ENCODE results near the gene FBXW4.

FBXW4 gene

DNA sequence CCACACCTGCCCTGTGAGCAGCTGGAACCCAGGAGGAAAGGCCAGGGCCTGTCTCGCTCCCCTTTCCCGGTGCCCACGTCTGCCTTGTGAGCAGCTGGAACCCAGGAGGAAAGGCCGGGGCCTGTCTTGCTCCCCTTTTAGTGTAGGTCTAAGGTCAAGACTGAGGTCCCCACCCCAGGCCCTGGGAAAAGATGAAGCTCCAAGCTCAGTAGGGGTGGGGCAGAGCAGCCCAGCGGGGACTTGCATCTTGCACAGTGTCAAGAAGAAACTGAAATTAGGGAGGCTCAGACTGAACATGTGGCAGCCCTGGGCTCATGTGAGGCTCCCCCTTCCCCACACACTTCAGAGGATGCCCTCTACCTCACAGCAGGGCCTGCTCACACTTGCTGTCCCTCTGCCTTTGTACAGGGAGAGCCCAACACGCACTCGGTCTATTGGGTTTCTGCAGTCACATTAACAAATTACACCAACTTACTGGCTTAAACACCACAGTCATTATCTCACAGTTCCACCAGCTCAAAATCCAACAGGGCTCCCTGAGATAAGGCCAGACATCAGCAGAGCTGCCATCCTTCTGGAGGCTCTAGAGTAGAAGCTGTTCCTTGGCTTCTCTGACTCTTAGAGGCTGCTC, 119.3 kb downstream of the FBXW4 start:
- no peak for DNase-seq (ENCODE audit: low read depth)
- TF ChIP-seq, protein P1, sequence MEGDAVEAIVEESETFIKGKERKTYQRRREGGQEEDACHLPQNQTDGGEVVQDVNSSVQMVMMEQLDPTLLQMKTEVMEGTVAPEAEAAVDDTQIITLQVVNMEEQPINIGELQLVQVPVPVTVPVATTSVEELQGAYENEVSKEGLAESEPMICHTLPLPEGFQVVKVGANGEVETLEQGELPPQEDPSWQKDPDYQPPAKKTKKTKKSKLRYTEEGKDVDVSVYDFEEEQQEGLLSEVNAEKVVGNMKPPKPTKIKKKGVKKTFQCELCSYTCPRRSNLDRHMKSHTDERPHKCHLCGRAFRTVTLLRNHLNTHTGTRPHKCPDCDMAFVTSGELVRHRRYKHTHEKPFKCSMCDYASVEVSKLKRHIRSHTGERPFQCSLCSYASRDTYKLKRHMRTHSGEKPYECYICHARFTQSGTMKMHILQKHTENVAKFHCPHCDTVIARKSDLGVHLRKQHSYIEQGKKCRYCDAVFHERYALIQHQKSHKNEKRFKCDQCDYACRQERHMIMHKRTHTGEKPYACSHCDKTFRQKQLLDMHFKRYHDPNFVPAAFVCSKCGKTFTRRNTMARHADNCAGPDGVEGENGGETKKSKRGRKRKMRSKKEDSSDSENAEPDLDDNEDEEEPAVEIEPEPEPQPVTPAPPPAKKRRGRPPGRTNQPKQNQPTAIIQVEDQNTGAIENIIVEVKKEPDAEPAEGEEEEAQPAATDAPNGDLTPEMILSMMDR (conservative IDR thresholded peaks at IDR 0.05; ENCODE audit: control insufficient read depth, insufficient read depth, low read depth, low read length) = no peak
- H3K4me3 ChIP-seq (ENCODE audit: control insufficient read depth, low read depth, low read length) = no peak overlapping the region

DNA sequence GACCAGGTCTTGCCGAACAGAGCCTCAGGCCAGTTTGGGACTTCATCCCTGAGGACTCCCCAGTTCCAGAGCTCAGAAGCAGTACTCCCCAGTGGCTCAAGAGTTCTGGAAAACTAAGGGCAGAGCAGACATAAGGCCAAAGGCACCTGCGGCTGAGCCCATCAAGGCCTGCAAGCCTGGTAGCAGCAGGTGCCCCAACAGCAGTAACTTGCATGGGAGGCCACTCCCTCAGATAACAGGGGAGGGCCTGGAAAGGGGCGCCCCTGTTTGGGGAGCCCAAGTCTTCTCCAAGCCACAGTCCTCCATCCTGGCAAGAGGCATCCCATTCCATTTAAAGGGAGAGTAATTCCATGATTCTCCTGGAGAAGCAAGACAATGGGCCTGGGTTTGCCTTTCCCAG, 119.9 kb downstream of the FBXW4 start:
- TF ChIP-seq, protein P1 (conservative IDR thresholded peaks at IDR 0.05; ENCODE audit: control insufficient read depth, insufficient read depth, low read depth, low read length) = no peak
- no peak for DNase-seq (ENCODE audit: low read depth)
- H3K4me3 ChIP-seq (ENCODE audit: control insufficient read depth, low read depth, low read length) = no peak overlapping the region

DNA sequence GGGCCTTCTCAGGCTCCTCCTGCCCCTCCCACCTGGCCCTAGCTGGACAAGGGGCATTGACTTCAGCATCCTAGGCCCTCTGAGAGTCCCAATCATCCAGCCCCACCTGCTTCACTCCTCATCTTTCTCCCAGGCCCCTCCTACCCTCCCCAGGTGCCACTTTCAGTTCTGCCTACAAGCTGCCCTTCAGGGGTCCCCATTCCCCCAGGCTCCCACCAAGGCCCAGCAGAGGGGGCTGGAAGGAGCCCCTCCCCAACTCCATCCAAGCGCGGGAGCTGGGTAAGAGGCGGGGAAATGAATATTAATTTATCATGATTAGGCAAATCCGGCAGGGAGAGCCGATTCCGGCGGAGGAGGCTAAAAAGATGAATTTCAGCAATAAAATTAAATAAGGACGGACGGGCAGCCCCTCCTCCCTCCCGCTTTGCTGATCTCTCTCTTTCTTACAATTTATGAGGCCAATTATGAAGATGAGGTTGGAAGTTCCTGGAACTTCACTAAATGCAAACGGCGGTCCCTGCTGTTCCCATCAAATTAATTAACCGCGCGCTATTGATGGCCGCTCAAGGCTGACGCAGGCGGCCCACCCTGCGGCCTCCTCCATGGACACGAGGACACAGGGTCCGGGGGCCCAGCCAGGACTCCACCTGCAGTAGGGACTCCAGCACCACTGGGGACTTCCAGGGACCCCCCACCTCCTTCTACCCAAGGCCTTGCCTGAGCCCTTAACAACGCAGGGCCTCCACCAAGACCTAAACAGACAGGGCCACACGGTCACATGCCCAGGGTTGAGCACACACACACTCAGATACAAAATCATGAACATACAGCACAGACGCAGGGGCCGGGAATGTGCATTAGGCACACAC, 120.9 kb downstream of the FBXW4 start:
- DNase-seq (ENCODE audit: low read depth) = no peak
- TF ChIP-seq, protein P1 (conservative IDR thresholded peaks at IDR 0.05; ENCODE audit: control insufficient read depth, insufficient read depth, low read depth, low read length) = no peak
- no peak overlapping the region for H3K4me3 ChIP-seq (ENCODE audit: control insufficient read depth, low read depth, low read length)

DNA sequence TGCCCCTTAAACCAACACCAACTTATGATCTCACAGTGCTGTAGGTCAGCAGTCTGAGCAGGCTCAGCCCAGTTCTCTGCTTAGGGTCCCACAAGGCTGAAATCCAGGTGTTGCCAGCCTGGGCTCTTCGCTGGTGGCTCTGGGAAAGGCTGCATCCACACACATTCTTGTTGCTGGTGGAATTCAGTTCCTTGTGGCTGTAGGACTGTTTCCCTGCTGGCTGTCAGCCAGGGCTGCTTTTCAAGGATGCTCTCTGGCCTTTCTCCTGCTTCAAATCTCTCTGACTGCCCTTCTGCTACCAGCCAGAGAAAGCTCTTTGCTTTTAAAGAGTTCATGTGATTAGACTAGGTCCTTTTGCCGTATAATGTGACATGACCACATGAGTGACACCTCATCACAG, 122.2 kb downstream of the FBXW4 start:
- no peak for DNase-seq (ENCODE audit: low read depth)
- TF ChIP-seq, protein P1 (conservative IDR thresholded peaks at IDR 0.05; ENCODE audit: control insufficient read depth, insufficient read depth, low read depth, low read length) = no peak
- H3K4me3 ChIP-seq (ENCODE audit: control insufficient read depth, low read depth, low read length) = no peak overlapping the region

DNA sequence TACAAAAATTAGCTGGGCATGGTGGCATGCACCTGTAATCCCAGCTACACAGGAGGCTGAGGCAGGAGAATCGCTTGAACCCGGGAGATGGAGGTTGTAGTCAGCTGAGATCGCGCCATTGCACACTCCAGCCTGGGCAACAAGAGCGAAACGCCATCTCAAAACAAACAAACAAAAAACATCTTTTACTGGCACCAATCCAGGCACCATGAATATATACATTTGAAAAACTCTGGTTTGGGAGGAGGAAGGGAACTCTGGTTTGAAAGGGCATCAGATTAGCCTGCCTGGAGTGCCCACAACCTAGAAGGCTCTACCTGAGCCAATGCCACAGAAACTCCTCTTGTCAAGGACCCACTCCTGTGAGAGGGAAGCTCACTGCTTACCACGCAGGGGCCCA, 122.8 kb downstream of the FBXW4 start:
- TF ChIP-seq, protein P1 (conservative IDR thresholded peaks at IDR 0.05; ENCODE audit: control insufficient read depth, insufficient read depth, low read depth, low read length) = no peak
- DNase-seq (ENCODE audit: low read depth) = no peak
- no peak overlapping the region for H3K4me3 ChIP-seq (ENCODE audit: control insufficient read depth, low read depth, low read length)

DNA sequence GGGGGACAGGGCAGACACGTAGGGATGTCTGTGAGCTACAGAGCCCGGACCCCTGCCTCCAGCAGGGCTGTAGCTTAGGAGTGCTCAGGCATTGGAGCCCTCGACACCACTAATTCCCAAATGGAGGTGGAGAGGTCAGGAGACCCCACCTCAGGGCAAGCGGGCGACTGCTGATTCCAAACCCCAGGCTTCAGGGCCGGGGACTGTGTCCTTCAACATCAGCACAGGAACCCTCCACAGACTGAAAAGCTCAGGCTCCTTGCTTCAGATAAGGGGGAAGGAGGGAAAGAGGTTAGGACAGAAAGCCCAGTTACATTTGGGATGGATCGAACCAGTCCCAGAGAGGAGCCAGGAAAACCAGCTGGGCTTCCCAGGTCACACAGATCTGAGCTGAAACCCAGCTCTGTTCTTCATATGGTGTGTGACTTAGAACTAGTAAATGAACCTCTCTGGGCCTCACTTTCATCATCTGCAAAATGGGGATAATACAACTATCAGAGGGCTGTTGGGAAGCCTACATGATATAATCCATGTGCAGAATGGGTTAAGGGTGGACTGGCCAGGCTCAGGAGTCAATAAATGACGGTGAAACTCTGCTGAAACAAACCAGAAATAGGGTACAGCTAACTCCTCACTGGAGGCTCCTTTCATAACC, 123.6 kb downstream of the FBXW4 start:
- TF ChIP-seq, protein P1 (conservative IDR thresholded peaks at IDR 0.05; ENCODE audit: control insufficient read depth, insufficient read depth, low read depth, low read length) = no peak
- no peak for DNase-seq (ENCODE audit: low read depth)
- no peak overlapping the region for H3K4me3 ChIP-seq (ENCODE audit: control insufficient read depth, low read depth, low read length)

Measured in fibroblast of mammary gland (primary cell).